Epithelial cell of proximal tubule (primary cell): ENCODE data around the gene RFPL1. TPM values are rescaled to one million over a fixed set of nuclear protein-coding genes. Genes with fewer than 3 reads are reported as not detected.

Experiments
- DNase-seq: peaks from one replicate; pipeline ENCODE4 v3.0.0-alpha.2; 2011; ENCODE audit warnings: low read depth
- H3K4me3 ChIP-seq: 2 replicates; pipeline ENCODE4 v1.5.1; 2011; ENCODE audit warnings: low read depth, mild to moderate bottlenecking, low read length
- CTCF ChIP-seq: conservative IDR thresholded peaks from 2 replicates; pipeline ENCODE4 v1.5.1; 2012; ENCODE audit warnings: low read depth, mild to moderate bottlenecking, low read length
- total RNA-seq: library from RNA; depleted of rRNA; stranded (reverse); fragments of >200 nt; gene quantifications from 2 replicates; pipeline ENCODE4 v1.2.3, GENCODE V29; 2015

The RFPL1 gene
- total RNA-seq, 1 donor from 2014 or later, result not detected

DNA sequence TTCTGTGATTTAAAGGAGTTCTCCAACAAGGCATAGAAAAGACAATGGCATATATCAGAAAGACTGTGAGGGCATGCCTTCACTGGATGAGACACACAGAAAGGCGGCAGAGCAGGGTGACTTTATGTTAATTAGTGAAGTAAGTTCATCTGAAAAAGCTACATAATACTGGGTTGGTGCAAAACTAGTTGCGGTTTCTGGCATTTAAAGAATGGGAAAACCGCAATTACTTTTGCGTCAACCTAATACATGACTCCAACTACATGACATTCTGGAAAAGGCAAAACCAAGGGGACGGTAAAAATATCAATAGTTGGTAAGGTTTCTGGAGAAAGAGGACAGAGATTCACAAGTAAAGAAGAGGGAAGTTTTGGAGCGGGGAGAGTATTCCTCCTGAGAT, 5.1 kb downstream of the RFPL1 start:
- no peak overlapping the region for H3K4me3 ChIP-seq
- DNase-seq, result no peak
- no peak for TF ChIP-seq CTCF

DNA sequence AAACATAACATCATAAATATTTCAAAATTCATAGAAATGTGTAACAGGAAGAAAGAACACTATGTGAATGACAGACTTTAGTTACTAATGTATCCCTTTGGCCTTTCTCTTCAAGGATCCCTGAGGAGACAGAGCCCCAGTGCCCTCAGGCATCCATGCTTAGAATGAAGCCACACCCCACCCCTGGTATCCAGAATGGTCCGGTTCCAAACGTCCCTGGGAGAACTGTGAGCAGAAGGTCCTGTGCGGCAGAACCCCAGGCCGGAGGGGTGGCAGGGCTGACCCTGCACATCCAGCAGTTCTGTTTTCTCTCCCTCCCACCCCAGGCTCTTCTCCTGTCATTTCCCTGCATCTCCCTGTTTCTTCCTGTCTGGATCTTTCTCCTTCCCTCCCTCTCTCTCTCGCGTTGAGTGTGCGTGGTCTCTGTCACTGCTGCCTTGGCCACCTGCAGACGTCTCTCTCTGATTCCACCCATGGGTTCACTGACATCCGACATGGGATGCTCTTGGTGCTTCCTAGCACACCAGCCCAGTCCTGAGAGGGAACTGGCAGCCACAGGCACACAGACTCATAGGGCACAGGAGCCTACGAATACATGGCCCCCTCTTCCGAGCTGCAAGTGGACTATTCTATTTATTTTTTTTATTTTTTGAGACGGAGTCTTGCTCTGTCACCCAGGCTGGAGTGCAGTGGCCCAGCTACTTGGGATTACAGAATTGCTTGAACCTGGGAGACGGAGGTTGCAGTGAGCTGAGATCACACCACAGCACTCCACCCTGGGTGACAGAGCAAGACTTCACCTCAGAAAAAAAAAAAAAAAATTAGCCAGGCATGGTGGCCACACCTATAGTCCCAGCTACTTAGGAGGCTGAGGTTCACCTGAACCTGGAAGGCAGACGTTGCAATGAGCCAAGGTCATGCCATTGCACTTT, 5.7 kb downstream of the RFPL1 start:
- H3K4me3 ChIP-seq, result no peak overlapping the region
- TF ChIP-seq CTCF, result no peak
- no peak for DNase-seq

- no peak overlapping the region for H3K4me3 ChIP-seq
- DNase-seq, result no peak
- no peak for TF ChIP-seq CTCF
Measured at GRCh38 chr22:29445508-29445907, 7.1 kb downstream of the RFPL1 start.

GRCh38 chr22:29447906-29448305, 9.5 kb downstream of the RFPL1 start:
- TF ChIP-seq CTCF, result no peak

DNA sequence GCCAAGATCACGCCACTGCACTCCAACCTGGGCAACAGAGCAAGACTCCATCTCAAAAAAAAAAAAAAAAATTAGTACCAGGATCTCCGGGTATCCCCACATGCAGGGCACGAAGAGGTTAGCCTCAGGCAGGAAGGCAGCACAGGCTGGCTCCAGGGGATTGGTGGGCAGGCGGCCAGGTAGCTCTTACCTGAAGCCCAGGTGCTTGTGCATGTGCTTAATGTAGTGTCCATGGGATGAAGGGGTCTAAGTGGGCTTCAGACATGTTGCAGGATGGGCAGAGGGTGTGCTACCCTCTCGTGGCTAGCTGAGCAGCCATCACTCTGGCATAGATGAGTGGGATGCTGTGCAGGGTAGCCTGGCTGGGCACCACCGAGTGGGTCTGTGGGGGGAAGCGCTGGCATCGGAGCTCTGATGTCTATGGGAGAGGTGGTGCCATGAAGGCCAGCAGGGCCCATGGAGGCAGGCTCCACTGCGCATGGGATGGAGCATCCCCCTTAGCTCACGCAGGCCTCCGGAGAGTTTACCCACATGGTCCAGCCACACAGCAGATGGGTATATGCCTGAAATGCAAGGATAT, 11.0 kb downstream of the RFPL1 start:
- no peak for TF ChIP-seq CTCF
- no peak for DNase-seq
- H3K4me3 ChIP-seq, result no peak overlapping the region

More at GRCh38 chr22:29447906-29448305, 9.5 kb downstream of the RFPL1 start:
- H3K4me3 ChIP-seq, result no peak overlapping the region
- DNase-seq, result no peak

- no peak for DNase-seq
- no peak for TF ChIP-seq CTCF
Measured at GRCh38 chr22:29450222-29450621, 11.8 kb downstream of the RFPL1 start.

More at GRCh38 chr22:29450222-29450621, 11.8 kb downstream of the RFPL1 start:
- no peak overlapping the region for H3K4me3 ChIP-seq
